HL-60 (cell line): ENCODE data around the gene PTHLH.

Source experiments
- CTCF ChIP-seq: IDR thresholded peaks from one replicate; pipeline ENCODE4 v1.5.1; 2011; ENCODE audit warnings: low read length, control low read depth, inconsistent platforms; ENCODE audit not compliant: insufficient read depth
- GABPA ChIP-seq: IDR thresholded peaks from 2 replicates; pipeline ENCODE4 v1.6.1; 2012; ENCODE audit warnings: low read depth
- POLR2AphosphoS5 ChIP-seq: IDR thresholded peaks from 2 replicates; pipeline ENCODE4 v1.6.1; 2012; ENCODE audit warnings: low read depth
- REST ChIP-seq: IDR thresholded peaks from 2 replicates; pipeline ENCODE4 v1.6.1; 2012; ENCODE audit warnings: low read depth; ENCODE audit not compliant: insufficient replicate concordance

GRCh38 chr12:27999521-27999920 lies 27.0 kb upstream of the PTHLH start:
- TF ChIP-seq CTCF (no peak), REST (no peak), POLR2AphosphoS5 (no peak), GABPA (no peak)
